Astrocyte (in vitro differentiated cells and primary cell): Measurements from ENCODE around the gene MED27.

ENCODE experiments used
- CTCF ChIP-seq: IDR thresholded peaks from 2 replicates; pipeline ENCODE4 v1.5.1; 2011; ENCODE audit warnings: low read depth, mild to moderate bottlenecking, inconsistent platforms, low read length, moderate library complexity; ENCODE audit not compliant: insufficient read depth
- EZH2 ChIP-seq: IDR thresholded peaks from 2 replicates; pipeline ENCODE4 v1.6.1; 2012; ENCODE audit warnings: mild to moderate bottlenecking, low read length, inconsistent platforms; ENCODE audit not compliant: insufficient read depth

GRCh38 chr9:131918481-131918880, 161.2 kb downstream of the MED27 start:
- TF ChIP-seq CTCF (no peak), EZH2 (no peak)
